HG03064 (cell line): ENCODE results near the gene ODC1.

Source experiments
- ATAC-seq: cut with Tn5 transposase; IDR thresholded peaks from one replicate; pipeline ENCODE4 v1.9.1; 2021; ENCODE audit warnings: low read depth; ENCODE audit not compliant: unreplicated experiment

ODC1 gene

GRCh38 chr2:10480359-10480949 is 32.3 kb upstream of the ODC1 start:
- ATAC-seq: no peak

- ATAC-seq: no peak
Measured at GRCh38 chr2:10478916-10479315, 30.8 kb upstream of the ODC1 start.

GRCh38 chr2:10478298-10478625 is 30.1 kb upstream of the ODC1 start:
- ATAC-seq: no peak

- ATAC-seq: no peak
Measured at GRCh38 chr2:10477443-10478297, 29.5 kb upstream of the ODC1 start.

- ATAC-seq: no peak
Measured at GRCh38 chr2:10476723-10477442, 28.8 kb upstream of the ODC1 start.

GRCh38 chr2:10475811-10476660 is 27.9 kb upstream of the ODC1 start:
- ATAC-seq: no peak

GRCh38 chr2:10475221-10475722 is 27.1 kb upstream of the ODC1 start:
- no peak for ATAC-seq

GRCh38 chr2:10473121-10473756 is 25.1 kb upstream of the ODC1 start:
- no peak for ATAC-seq

- no peak for ATAC-seq
Measured at GRCh38 chr2:10471955-10472354, 23.8 kb upstream of the ODC1 start.

- no peak for ATAC-seq
Measured at GRCh38 chr2:10471046-10471571, 23.0 kb upstream of the ODC1 start.

- no peak for ATAC-seq
Measured at GRCh38 chr2:10469955-10470608, 22.0 kb upstream of the ODC1 start.

GRCh38 chr2:10469301-10469700 is 21.2 kb upstream of the ODC1 start:
- ATAC-seq: no peak

- ATAC-seq: no peak
Measured at GRCh38 chr2:10467401-10467800, 19.3 kb upstream of the ODC1 start.

- no peak for ATAC-seq
Measured at GRCh38 chr2:10466801-10467200, 18.7 kb upstream of the ODC1 start.

- no peak for ATAC-seq
Measured at GRCh38 chr2:10465910-10466309, 17.8 kb upstream of the ODC1 start.

GRCh38 chr2:10462178-10463083 is 14.3 kb upstream of the ODC1 start:
- no peak for ATAC-seq

GRCh38 chr2:10460366-10460796 is 12.3 kb upstream of the ODC1 start:
- no peak for ATAC-seq

- ATAC-seq: no peak
Measured at GRCh38 chr2:10457846-10458598, 9.9 kb upstream of the ODC1 start.
